Activated naive CD4-positive, alpha-beta T cell (primary cell): ENCODE results near the gene FBRS.
"Not testable (repeated sequence)": the region's sequence is repeated elsewhere in the genome, so short reads cannot be mapped to it uniquely, and the experiment has no call there.

Experiments used
- DNase-seq, 4 experiments: peaks; one replicate each; lab custom pipeline; 2025; lab: John Stamatoyannopoulos, UW

FBRS gene

DNA sequence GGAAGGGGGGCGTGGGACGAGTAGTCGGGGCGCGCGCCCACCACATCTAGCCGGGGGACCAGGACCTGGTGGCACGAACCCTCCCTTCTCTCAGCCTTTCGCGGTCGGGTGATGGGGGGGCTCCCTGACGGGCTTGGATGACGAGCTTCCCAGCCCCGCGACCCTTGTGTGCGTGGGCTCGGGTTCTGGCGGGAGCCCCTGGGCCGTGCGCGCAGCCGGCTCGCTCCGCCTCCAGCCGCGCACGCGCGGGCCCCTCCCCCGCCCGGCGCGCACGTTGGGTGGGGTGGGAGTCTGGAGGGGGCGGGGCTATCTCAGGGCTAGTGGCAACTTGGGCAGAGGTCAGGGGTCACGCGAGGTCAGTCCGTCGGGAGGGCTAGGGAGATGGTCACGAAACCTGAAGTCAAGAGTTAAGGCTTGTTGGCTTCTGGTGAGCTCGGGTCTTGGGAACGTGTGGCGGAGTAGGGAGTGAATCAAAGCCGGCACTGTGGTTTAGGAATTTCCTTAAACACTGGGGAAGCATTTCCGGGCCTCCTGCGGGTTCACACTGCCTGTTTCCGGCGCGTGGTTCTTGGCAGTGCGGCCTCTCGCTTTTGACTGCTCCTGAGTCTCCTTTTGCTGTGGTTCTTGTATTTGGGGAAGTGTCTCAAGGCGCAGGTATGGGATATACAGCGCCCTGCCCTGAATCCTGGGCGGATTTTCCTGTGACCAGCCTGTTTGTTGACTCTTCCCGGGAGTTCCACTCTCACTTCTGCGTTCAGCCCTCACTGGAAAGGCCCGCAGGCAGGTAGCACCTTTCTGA lies 40.8 kb downstream of the FBRS start, which contains the start of gene SRCAP:
Gene SRCAP, plus strand, starts transcription at position 356 of the 799 bp plus-strand sequence. CDS start 1,654 bp downstream, outside the sequence.
- peak in 3 of 4 experiments; percentile 61 to 75 (median 70) for DNase-seq

GRCh38 chr16:30699615-30700099 lies 41.4 kb downstream of the FBRS start:
- DNase-seq: no peak

DNA sequence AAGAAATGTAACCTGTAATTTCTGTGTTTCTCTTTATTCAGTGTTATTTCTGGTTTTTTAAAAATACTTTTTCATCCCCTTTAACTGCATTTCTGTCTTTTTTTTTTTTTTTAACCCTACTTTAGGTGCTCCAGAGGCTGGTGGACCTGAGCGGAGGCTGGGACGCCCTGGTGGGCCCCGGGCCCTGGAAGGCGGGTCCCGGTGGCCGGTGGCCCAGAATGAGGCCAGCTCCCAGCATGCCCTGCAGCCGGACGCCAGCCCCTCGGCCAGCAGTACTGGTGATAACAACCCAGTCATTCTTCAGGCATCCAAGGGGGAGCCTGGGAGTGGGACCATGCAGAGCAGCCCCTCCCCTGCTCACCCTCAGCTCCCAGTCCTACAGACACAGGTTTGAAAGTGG lies 42.3 kb downstream of the FBRS start:
- no peak for DNase-seq

- DNase-seq: no peak
Measured at GRCh38 chr16:30700971-30701370, 42.7 kb downstream of the FBRS start.

DNA sequence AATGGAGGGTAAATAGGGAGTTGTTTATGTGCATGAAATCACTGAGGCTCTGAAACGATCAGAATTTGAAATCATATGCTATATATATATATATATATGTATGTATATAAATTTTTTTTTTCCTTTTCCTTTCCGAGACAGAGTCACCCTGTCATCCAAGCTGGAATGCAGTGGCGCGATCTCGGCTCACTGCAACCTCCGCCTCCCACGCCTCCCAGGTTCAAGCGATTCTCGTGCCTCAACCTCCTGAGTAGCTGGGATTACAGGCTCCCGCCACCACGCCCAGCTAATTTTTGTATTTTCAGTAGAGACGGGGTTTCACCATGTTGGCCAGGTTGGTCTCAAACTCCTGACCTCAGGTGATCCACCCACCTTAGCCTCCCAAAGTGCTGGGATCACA lies 44.8 kb downstream of the FBRS start:
- not testable (repeated sequence) for DNase-seq

GRCh38 chr16:30703971-30704370 lies 45.7 kb downstream of the FBRS start:
- DNase-seq: no peak

DNA sequence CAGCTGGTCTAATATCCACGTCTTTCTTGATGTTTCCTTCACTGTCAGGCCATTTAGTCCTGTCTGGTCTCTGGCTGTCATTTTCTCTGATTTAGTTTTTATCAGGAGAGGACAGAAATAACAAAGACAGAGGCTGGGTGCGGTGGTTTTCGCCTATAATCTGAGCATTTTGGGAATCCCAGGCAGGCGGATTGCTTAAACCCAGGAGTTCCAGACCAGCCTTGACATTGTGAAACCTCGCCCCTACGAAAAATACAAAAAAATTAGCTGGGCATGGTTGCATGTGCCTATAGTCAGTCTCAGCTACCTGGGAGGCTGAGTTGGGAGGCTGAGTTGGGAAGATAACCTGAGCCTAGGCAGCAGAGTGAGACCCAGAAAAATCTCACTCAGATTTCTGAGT lies 47.8 kb downstream of the FBRS start:
- no peak for DNase-seq

DNA sequence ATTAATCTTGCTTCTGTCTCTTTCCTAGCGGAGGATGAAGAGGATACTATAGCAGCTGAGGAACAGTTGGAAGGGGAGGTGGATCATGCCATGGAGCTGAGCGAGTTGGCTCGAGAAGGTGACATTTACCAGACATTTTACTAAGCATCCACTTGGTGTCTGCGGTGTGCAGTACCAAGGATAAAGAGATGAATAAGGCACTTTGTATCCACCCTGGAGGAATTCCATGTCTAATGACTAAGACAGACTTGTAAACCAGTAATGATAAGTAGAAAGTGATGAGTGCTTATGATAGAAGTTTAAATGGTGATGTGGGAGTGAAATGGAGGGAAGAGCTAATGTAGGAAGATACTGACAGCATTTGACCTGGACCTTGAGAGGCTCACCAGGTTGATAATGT lies 52.7 kb downstream of the FBRS start:
- no peak for DNase-seq

DNA sequence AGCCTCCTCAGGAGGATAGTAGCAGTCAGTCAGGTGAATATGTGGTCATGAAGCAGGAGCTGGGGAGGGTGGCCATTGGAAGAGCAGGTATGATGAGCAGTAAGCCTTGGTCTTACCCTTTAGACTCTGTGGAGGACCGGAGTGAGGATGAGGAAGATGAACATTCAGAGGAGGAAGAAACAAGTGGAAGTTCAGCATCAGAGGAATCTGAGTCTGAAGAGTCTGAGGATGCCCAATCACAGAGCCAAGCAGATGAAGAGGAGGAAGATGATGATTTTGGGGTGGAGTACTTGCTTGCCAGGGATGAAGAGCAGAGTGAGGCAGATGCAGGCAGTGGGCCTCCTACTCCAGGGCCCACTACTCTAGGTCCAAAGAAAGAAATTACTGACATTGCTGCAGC lies 53.5 kb downstream of the FBRS start:
- DNase-seq: no peak

DNA sequence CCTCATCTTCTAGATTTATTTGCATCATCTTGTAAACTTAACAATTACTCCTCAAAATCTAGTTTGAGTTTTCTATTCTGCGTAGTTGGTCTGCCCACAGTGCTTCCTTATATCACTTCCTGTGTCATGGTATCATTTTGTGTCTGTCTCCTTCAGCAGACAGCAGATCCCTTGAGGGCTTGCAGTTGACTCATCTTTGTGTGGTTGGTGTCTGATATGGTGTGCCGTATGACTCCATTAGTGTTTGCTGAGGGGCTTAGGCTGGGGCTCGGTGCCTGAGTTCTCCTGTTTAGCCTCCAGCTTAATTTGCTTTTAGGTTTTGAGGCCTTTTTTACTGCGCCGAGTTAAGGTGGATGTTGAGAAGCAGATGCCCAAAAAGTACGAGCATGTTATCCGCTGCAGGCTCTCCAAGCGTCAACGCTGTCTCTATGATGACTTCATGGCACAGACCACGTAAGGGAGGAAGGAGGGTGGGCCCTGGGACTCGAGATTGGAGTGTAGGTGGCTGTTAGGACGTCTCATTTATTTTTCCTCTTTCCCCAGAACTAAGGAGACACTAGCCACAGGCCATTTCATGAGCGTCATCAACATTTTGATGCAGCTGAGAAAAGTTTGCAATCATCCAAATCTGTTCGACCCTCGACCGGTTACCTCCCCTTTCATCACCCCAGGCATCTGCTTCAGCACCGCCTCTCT lies 57.7 kb downstream of the FBRS start:
- DNase-seq: no peak

DNA sequence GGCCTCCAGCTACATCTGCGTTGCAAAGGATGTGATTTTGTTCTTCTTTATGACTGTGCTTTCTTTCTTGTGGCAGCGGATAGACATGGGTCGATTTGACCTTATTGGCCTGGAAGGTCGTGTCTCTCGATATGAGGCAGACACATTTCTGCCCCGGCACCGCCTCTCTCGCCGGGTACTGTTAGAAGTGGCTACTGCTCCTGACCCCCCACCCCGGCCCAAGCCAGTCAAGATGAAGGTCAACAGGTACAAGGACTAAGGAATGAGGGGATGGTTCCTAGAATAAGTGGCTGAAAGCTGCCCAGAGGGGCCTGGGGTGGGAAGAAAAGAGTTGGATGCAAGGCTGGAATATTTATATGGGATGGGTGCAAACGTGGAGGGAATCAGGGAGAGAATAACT lies 61.9 kb downstream of the FBRS start:
- no peak for DNase-seq
